IMR-90 (cell line): Measurements from ENCODE around the gene RAB19. TPM values are rescaled to one million over a fixed set of nuclear protein-coding genes. Genes with fewer than 3 reads are reported as not detected.

ENCODE experiments used
- ATAC-seq: fragments of 200-7000 bp; cut with Tn5 transposase; 2 replicates; pipeline ENCODE4 v1.9.1; 2020; ENCODE audit warnings: low read depth, mild to moderate bottlenecking, moderate library complexity
- BruUV-seq: library from RNA; stranded (reverse); fragments of 400-500 nt; replicated peaks from 2 replicates; lab custom pipeline; 2021; lab: Mats Ljungman, UMichigan
- CTCF ChIA-PET: fragments of 300-600 bp; formaldehyde crosslinking; extraction: SDS; loops from one replicate; lab custom pipeline; 2021; ENCODE audit warnings: antibody characterized with exemption; lab: Yijun Ruan, JAX
- POLR2A ChIA-PET: fragments of 300-600 bp; sonication (Branson Sonifier 250); formaldehyde crosslinking; loops from one replicate; lab custom pipeline; 2022; ENCODE audit warnings: antibody characterized with exemption; ENCODE audit not compliant: unreplicated experiment; lab: Charles Lee
- DNase-seq: peaks from one replicate; pipeline ENCODE4 v3.0.0; 2013
- H2AFZ ChIP-seq: replicated peaks from 2 replicates; pipeline ENCODE3; 2013; ENCODE audit warnings: low read length, mild to moderate bottlenecking; ENCODE audit not compliant: poor library complexity
- H2AK5ac ChIP-seq: 2 replicates; pipeline ENCODE4 v1.6.1; 2013; ENCODE audit warnings: low read depth, low read length, inconsistent platforms
- H2AK9ac ChIP-seq: replicated peaks from 2 replicates; pipeline ENCODE3; 2013; ENCODE audit warnings: mild to moderate bottlenecking, low read depth, low read length, moderate library complexity; ENCODE audit not compliant: poor library complexity
- H2BK120ac ChIP-seq: 2 replicates; pipeline ENCODE4 v1.6.1; 2013; ENCODE audit warnings: low read depth, low read length, inconsistent platforms
- H2BK15ac ChIP-seq: 3 replicates; pipeline ENCODE4 v1.6.1; 2013; ENCODE audit warnings: low read depth, low read length, inconsistent platforms
- H2BK20ac ChIP-seq: 2 replicates; pipeline ENCODE4 v1.6.1; 2013; ENCODE audit warnings: low read depth, mild to moderate bottlenecking, inconsistent platforms, low read length, moderate library complexity
- H2BK5ac ChIP-seq: 2 replicates; pipeline ENCODE4 v1.6.1; 2013; ENCODE audit warnings: mild to moderate bottlenecking, low read depth, low read length, inconsistent platforms; ENCODE audit not compliant: poor library complexity, severe bottlenecking
- H3K14ac ChIP-seq: replicated peaks from 2 replicates; pipeline ENCODE4 v1.6.1; 2013; ENCODE audit warnings: low read depth, low read length, inconsistent platforms
- H3K18ac ChIP-seq: 2 replicates; pipeline ENCODE4 v1.6.1; 2013; ENCODE audit warnings: low read depth, low read length, control low read depth
- H3K23ac ChIP-seq: 2 replicates; pipeline ENCODE4 v1.6.1; 2013; ENCODE audit warnings: low read depth, low read length, inconsistent platforms
- H3K27ac ChIP-seq: 2 replicates; pipeline ENCODE4 v1.5.1; 2013; ENCODE audit warnings: mild to moderate bottlenecking, control low read depth, low read length; ENCODE audit not compliant: insufficient read depth
- H3K27me3 ChIP-seq: 2 replicates; pipeline ENCODE4 v1.6.1; 2013; ENCODE audit warnings: low read length; ENCODE audit not compliant: control insufficient read depth, insufficient read depth
- H3K36me3 ChIP-seq: 2 replicates; pipeline ENCODE4 v1.6.1; 2013; ENCODE audit warnings: low read length, mixed read lengths; ENCODE audit not compliant: control insufficient read depth, insufficient read depth
- H3K4ac ChIP-seq: 2 replicates; pipeline ENCODE4 v1.6.1; 2013; ENCODE audit warnings: low read depth, low read length, inconsistent platforms
- H3K4me1 ChIP-seq: 2 replicates; pipeline ENCODE4 v1.6.1; 2013; ENCODE audit warnings: low read length, mixed read lengths; ENCODE audit not compliant: control insufficient read depth, insufficient read depth
- H3K4me2 ChIP-seq: 2 replicates; pipeline ENCODE4 v1.6.1; 2013; ENCODE audit warnings: low read depth, mild to moderate bottlenecking, control low read depth, low read length, moderate library complexity
- H3K4me3 ChIP-seq: 2 replicates; pipeline ENCODE4 v1.5.1; 2013; ENCODE audit warnings: low read depth, mild to moderate bottlenecking, control low read depth, low read length, moderate library complexity; ENCODE audit not compliant: insufficient read depth
- H3K56ac ChIP-seq: 2 replicates; pipeline ENCODE4 v1.6.1; 2013; ENCODE audit warnings: low read length, inconsistent platforms; ENCODE audit not compliant: insufficient read depth; ENCODE audit errors: extremely low read depth
- H3K79me1 ChIP-seq, 2 experiments: 2 replicates each; pipeline ENCODE4 v1.6.1; 2013; ENCODE audit warnings: low read length in 2 of 2, inconsistent platforms in 1 of 2, low read depth in 1 of 2
- H3K9ac ChIP-seq: 2 replicates; pipeline ENCODE4 v1.6.1; 2013; ENCODE audit warnings: low read depth, low read length, control low read depth
- H3K9me1 ChIP-seq: 2 replicates; pipeline ENCODE4 v1.6.1; 2013; ENCODE audit warnings: low read length, inconsistent platforms; ENCODE audit not compliant: insufficient read depth
- H3K9me3 ChIP-seq: 2 replicates; pipeline ENCODE4 v1.6.1; 2013; ENCODE audit warnings: low read length; ENCODE audit not compliant: control insufficient read depth, insufficient read depth
- H4K20me1 ChIP-seq: 2 replicates; pipeline ENCODE4 v1.6.1; 2013; ENCODE audit warnings: low read length, inconsistent platforms; ENCODE audit not compliant: insufficient read depth
- H4K5ac ChIP-seq: 2 replicates; pipeline ENCODE4 v1.6.1; 2013; ENCODE audit warnings: mild to moderate bottlenecking, low read depth, low read length, control low read depth
- H4K8ac ChIP-seq, 2 experiments: 2 replicates each; pipeline ENCODE4 v1.6.1; 2013; ENCODE audit warnings: low read depth in 2 of 2, low read length in 2 of 2, control low read depth in 1 of 2, inconsistent platforms in 1 of 2
- H4K91ac ChIP-seq: 2 replicates; pipeline ENCODE4 v1.6.1; 2013; ENCODE audit warnings: low read depth, low read length, inconsistent platforms; ENCODE audit not compliant: insufficient read depth
- MXI1 ChIP-seq: IDR thresholded peaks from 2 replicates; pipeline ENCODE4 v1.6.1; 2012; ENCODE audit warnings: low read depth, mild to moderate bottlenecking, low read length, moderate library complexity, borderline replicate concordance
- WGBS, 2 experiments: methylation state at CpG; one replicate each; pipeline versions ENCODE4 v1.1.5 to v1.1.7; 2013; ENCODE audit warnings: missing lambda C conversion rate in 2 of 2; ENCODE audit not compliant: insufficient read length in 1 of 2; ENCODE audit errors: extremely low coverage in 2 of 2; 5-methylcytosine and 5-hydroxymethylcytosine counted together
- dilution Hi-C: fragments of 300-500 bp; cut with HindIII; formaldehyde crosslinking; loops from one replicate; pipeline ENCODE4 v1.14.3; 2018; ENCODE audit warnings: low sequenced_read_pairs; ENCODE audit not compliant: unreplicated experiment
- in situ Hi-C: fragments of 300-500 bp; cut with MboI; formaldehyde crosslinking; loops from 3 replicates; pipeline ENCODE4 v1.14.3; 2019; ENCODE audit warnings: low sequenced_read_pairs, inconsistent platforms, mixed read lengths
- intact Hi-C: fragments of 100-400 bp; cut with micrococcal nuclease; formaldehyde crosslinking; loops from 2 replicates; pipeline ENCODE4 v1.10.0; 2022
- polyA plus RNA-seq, 3 experiments: library from polyadenylated mRNA; depleted of rRNA; stranded (reverse); fragments of >200 nt; gene quantifications; 2 replicates each; pipeline ENCODE4 v1.2.3, GENCODE V29; 2012; ENCODE audit warnings: low replicate concordance in 1 of 3
- total RNA-seq: library from RNA; depleted of rRNA; stranded (reverse); fragments of >200 nt; gene quantifications from 2 replicates; pipeline ENCODE4 v1.2.3, GENCODE V29; 2012

Gene RAB19
- total and polyA plus RNA-seq, 2 of the 4 experiments (the other 2 are of a cell fraction): not detected

DNA sequence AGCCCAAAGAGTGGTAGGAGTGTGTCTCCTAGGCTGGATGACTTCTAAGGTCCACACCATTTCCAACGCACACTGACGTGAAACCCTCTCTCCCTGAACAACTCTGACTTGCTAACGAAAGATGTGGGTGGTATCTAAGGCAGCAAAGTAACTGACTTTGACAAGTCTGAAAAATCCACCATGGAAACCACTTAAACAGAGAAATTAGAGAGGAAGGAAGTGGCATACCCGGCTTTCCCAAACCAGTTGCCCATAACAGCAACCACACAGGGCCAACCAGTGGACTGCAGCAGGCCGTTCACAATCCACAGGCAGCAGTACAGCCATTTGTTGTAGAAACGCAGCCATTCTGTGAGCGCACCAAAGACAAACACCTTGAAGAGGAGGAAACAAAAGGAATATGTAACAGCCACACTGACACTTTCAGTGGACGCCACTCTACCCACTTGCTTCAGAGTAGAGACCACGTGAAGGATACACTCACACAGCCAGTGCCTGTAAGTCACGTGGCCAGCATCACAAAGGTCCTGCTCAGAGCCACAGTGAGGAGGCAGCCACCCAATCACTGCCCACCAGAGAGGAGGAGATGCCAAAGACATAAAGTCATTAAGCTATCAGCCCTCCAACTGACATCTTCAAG lies 45.3 kb upstream of the RAB19 start:
- Histone ChIP-seq H3K27me3 (no peaks in the 10 kb centered on the region), H3K4me2 (no peak overlapping the region), H3K9me3 (no peaks in the 10 kb centered on the region), H4K8ac (no peak overlapping the region), H3K23ac (no peak overlapping the region), H3K4me1 (no peaks in the 10 kb centered on the region), H2BK20ac (no peak overlapping the region), H2AK9ac (no peak overlapping the region), H3K27ac (no peak overlapping the region), H3K18ac (no peak overlapping the region), H2BK5ac (no peak overlapping the region), H3K36me3 (peaks cover 28% of the 10 kb centered on the region), H4K20me1 (no peaks in the 10 kb centered on the region), H2BK120ac (no peak overlapping the region), H3K14ac (no peak overlapping the region), H3K79me1 (no peaks in the 10 kb centered on the region; a peak in 1 of 4 replicates), H3K9me1 (no peaks in the 10 kb centered on the region), H2AFZ (no peak overlapping the region), H4K5ac (no peak overlapping the region), H3K4ac (no peak overlapping the region), H3K9ac (no peak overlapping the region), H3K4me3 (no peak overlapping the region), H3K56ac (no peak overlapping the region), H2BK15ac (no peak overlapping the region), H4K91ac (no peak overlapping the region), H2AK5ac (no peak overlapping the region)
- intact Hi-C loops: no loop called here
- ChIA-PET CTCF (interaction anchor here (0.6 kb wide), 1 partner anchor 42 kb away, joined by 6 read pairs; no protein-coding TSS in a partner anchor), POLR2A (no interaction called here)
- WGBS, 2 experiments: 96% methylated on average over 6 of the region's 10 CpGs; no CpG with 5 or more reads in 1 of the 2 experiments
- BruUV-seq: no TSS peak
- in situ Hi-C loops: no loop called here
- ATAC-seq (no peak), DNase-seq (no peak)
- TF ChIP-seq MXI1: no peak
- dilution Hi-C loops: no loop called here
